Cardiac muscle cell (in vitro differentiated cells and primary cell): Measurements from ENCODE around the gene PABPN1L. TPM values are rescaled to one million over a fixed set of nuclear protein-coding genes. Genes with fewer than 3 reads are reported as not detected.

Source experiments
- DNase-seq, 2 donors: peaks; one replicate each; pipeline versions ENCODE4 v3.0.0 to v3.0.0-alpha.2; 2010 to 2017; ENCODE audit warnings: low read depth in 1 of 2, low spot score in 1 of 2
- H3K27ac ChIP-seq: fragments of 200-600 bp; sonication (generic); 2 replicates; pipeline ENCODE4 v1.5.1; 2016
- H3K27me3 ChIP-seq: fragments of 200-600 bp; sonication (generic); 2 replicates; pipeline ENCODE4 v1.6.0; 2016; ENCODE audit warnings: control low read depth
- H3K36me3 ChIP-seq: fragments of 200-600 bp; sonication (generic); 2 replicates; pipeline ENCODE4 v1.5.1; 2016; ENCODE audit warnings: control low read depth
- H3K4me1 ChIP-seq: fragments of 200-600 bp; sonication (generic); 2 replicates; pipeline ENCODE4 v1.8.1; 2017; ENCODE audit warnings: low read depth, mild to moderate bottlenecking, mixed run types
- H3K4me3 ChIP-seq: fragments of 200-600 bp; sonication (generic); 2 replicates; pipeline ENCODE4 v1.5.1; 2016; ENCODE audit warnings: mild to moderate bottlenecking
- H3K9me3 ChIP-seq: fragments of 200-600 bp; sonication (generic); 2 replicates; pipeline ENCODE4 v1.5.1; 2017; ENCODE audit warnings: low read depth, mild to moderate bottlenecking, control low read depth
- CTCF ChIP-seq: IDR thresholded peaks from 2 replicates; pipeline ENCODE4 v1.5.1; 2012; ENCODE audit warnings: low read depth, mild to moderate bottlenecking, low read length
- polyA plus RNA-seq: library from polyadenylated mRNA; unstranded; fragments of >200 nt; fragmentation: Nextera tagmentation; extraction: Ambion mirVana; gene quantifications from 2 replicates; pipeline ENCODE4 v1.2.1, GENCODE V29; 2016
- total RNA-seq: library from RNA; depleted of rRNA; stranded (reverse); fragments of >200 nt; gene quantifications from 2 replicates; pipeline ENCODE4 v1.2.3, GENCODE V29; 2016

PABPN1L gene
- total and polyA plus RNA-seq, 2 experiments from 2014 or later = 0.32 TPM; not detected in 1

GRCh38 chr16:88904676-88905365, 38.4 kb upstream of the PABPN1L start:
- H3K27me3 ChIP-seq = no peaks in the 10 kb centered on the region
- H3K4me3 ChIP-seq = no peak overlapping the region
- TF ChIP-seq CTCF = no peak
- no peaks in the 10 kb centered on the region for H3K9me3 ChIP-seq
- H3K27ac ChIP-seq = no peak overlapping the region
- no peaks in the 10 kb centered on the region for H3K4me1 ChIP-seq
- H3K36me3 ChIP-seq = no peaks in the 10 kb centered on the region
- DNase-seq = no peak

GRCh38 chr16:88903267-88903666, 36.8 kb upstream of the PABPN1L start:
- H3K4me3 ChIP-seq = no peak overlapping the region
- no peaks in the 10 kb centered on the region for H3K27me3 ChIP-seq
- no peaks in the 10 kb centered on the region for H3K4me1 ChIP-seq
- H3K9me3 ChIP-seq = no peaks in the 10 kb centered on the region
- no peak for DNase-seq
- no peak overlapping the region for H3K27ac ChIP-seq
- TF ChIP-seq CTCF = no peak
- no peaks in the 10 kb centered on the region for H3K36me3 ChIP-seq

DNA sequence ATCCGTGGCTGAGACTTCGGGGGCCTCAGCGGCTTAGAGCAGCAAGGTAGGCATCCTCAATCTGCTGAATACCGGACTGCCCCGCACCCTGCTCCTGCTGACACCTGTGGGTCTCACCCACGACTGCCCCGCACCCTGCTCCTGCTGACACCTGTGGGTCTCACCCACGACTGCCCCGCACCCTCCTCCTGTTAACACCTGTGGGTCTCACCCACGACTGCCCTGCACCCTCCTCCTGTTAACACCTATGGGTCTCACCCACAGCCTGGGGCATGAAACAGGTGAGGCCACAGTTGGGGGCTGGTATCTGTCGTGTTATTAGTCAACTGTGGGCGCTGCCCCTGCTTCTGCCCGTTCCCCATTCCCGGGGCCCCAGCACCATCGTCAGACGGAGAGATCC, 36.3 kb upstream of the PABPN1L start:
- DNase-seq = no peak
- no peaks in the 10 kb centered on the region for H3K36me3 ChIP-seq
- H3K27me3 ChIP-seq = no peaks in the 10 kb centered on the region
- H3K9me3 ChIP-seq = no peaks in the 10 kb centered on the region
- no peaks in the 10 kb centered on the region for H3K4me1 ChIP-seq
- no peak overlapping the region for H3K27ac ChIP-seq
- no peak overlapping the region for H3K4me3 ChIP-seq
- TF ChIP-seq CTCF = no peak

GRCh38 chr16:88901718-88902337, 35.4 kb upstream of the PABPN1L start:
- no peak for DNase-seq

DNA sequence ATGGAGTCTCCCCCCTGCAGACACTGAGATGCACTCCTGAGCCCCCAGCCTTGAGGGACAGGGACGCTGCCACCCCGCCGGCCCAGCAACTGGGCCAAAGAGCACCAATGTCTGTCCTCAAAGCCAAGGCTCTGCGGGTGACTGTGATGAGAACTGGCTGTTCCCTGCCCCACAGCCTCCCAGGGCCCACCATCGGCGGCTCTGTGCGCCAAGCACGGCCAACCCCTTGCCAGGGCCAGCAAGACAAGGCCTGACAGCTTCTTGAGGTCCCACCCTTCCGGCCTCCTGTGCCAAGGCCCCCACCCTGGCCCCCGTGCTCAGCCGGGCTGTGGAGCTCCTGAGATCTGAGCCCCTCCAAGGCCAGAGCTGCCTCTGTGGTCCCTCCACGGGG, 34.2 kb upstream of the PABPN1L start:
- no peak for DNase-seq
- Histone ChIP-seq H3K36me3 (no peaks in the 10 kb centered on the region), H3K9me3 (no peaks in the 10 kb centered on the region), H3K4me3 (no peak overlapping the region), H3K27ac (no peak overlapping the region), H3K27me3 (no peaks in the 10 kb centered on the region), H3K4me1 (no peaks in the 10 kb centered on the region)
- no peak for TF ChIP-seq CTCF

More at GRCh38 chr16:88901718-88902337, 35.4 kb upstream of the PABPN1L start:
- Histone ChIP-seq H3K36me3 (no peaks in the 10 kb centered on the region), H3K4me3 (no peak overlapping the region), H3K27ac (no peak overlapping the region), H3K4me1 (no peaks in the 10 kb centered on the region), H3K27me3 (no peaks in the 10 kb centered on the region), H3K9me3 (no peaks in the 10 kb centered on the region)
- no peak for TF ChIP-seq CTCF
